Measurements from ENCODE around the gene ZBTB24. TPM values are rescaled to one million over a fixed set of nuclear protein-coding genes. Genes with fewer than 3 reads are reported as not detected.

Gene ZBTB24
- total and polyA plus RNA-seq, 2 of the 13 experiments (the other 11 are each of a cell fraction or from before 2014, with no cell fraction given), result 1.5 to 6.2 TPM

DNA sequence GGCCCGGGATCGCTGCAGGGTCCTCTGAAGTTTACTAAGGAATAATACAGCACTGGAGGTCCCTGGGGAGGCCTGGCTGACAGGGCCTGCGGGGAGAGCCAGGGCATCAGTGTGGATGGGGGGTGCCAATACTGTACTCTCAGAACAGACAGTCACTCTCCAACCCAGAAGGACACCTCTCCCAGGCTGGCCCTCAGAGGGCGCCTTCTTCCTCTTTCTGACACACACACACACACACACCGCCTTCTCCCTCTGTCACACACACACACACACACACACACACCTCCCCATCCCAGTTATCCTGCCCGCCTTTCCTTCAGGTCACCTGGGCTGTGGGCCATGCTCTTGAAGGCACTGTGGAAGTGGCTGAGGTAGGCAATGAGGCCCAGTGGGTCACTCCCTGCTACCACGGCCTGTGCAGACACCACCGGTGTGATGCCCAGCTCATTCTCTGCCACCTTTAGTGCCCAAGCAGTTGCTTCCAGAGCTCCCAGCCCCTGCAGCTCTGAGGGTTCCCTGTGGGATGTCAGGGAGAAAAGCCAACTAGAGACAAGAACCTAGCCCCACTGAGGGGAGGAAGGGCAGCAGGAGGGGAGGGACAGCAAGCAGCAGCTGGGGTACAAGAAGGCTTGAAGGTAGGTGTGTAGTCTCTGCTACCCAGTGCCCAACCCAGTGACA lies 35.0 kb downstream of the ZBTB24 start:
- DNase-seq (ENCODE audit: low spot score) (no peak), ATAC-seq (peak; percentile 46), FAIRE-seq (no peak)
- Histone ChIP-seq H3K9me3 (ENCODE audit: low read length) (no peaks in the 10 kb centered on the region), H3K4me1 (ENCODE audit: insufficient read depth, low read length) (no peaks in the 10 kb centered on the region), H3K27ac (ENCODE audit: extremely low read length, insufficient read depth, low read length) (no peak overlapping the region), H3K4me2 (ENCODE audit: low read depth, low read length) (no peak overlapping the region), H3K27me3 (ENCODE audit: control insufficient read depth in 1 of 2, insufficient read depth in 2 of 2, low read length in 2 of 2) (no peaks in the 10 kb centered on the region), H3K4me3 (replicated peaks in 1 of 3; ENCODE audit: insufficient read depth in 1 of 3, low read depth in 2 of 3, low read length in 3 of 3) (no peak overlapping the region), H2AFZ (ENCODE audit: low read length) (no peak overlapping the region), H3K9ac (ENCODE audit: insufficient read depth, low read depth, low read length) (no peak overlapping the region), H3K36me3 (replicated peaks in 1 of 2; ENCODE audit: control insufficient read depth in 1 of 2, insufficient read depth in 2 of 2, low read length in 2 of 2) (peaks cover 2 to 5% of the 10 kb centered on the region in 2 experiments; a peak in 3 of 5 replicates), H4K20me1 (ENCODE audit: insufficient read depth, low read length) (no peaks in the 10 kb centered on the region), H3K79me2 (ENCODE audit: insufficient read depth, low read length) (no peaks in the 10 kb centered on the region)
- BruUV-seq (replicated peaks), result no TSS peak
- WGBS (ENCODE audit: low lambda C conversion rate), result 96% methylated on average over 7 of the region's 8 CpGs
- TF ChIP-seq BHLHE40 (IDR thresholded peaks at IDR 0.05; ENCODE audit: low read length), result no peak
- peak; percentile 23; the same call in 1 of the 2 replicates for TF ChIP-seq POLR2G (IDR thresholded peaks at IDR 0.05; ENCODE audit: low read depth, low read length)
- no peak for TF ChIP-seq ATAD3A (CRISPR knock-in tag; IDR thresholded peaks at IDR 0.05)
- TF ChIP-seq SSRP1 (CRISPR knock-in tag; IDR thresholded peaks at IDR 0.05), result no peak
- TF ChIP-seq RFX3 (CRISPR knock-in tag; IDR thresholded peaks at IDR 0.05), result no peak
- TF ChIP-seq CTCF (CRISPR knock-in tag; IDR thresholded peaks at IDR 0.05), result peak; percentile 44
- TF ChIP-seq AGO2 (optimal IDR thresholded peaks at IDR 0.05; ENCODE audit: low read depth, low read length), result peak; percentile 41
- no peak for TF ChIP-seq CBX5 (CRISPR knock-in tag; IDR thresholded peaks at IDR 0.05; ENCODE audit: borderline replicate concordance)
- TF ChIP-seq POLR2A (IDR thresholded peaks at IDR 0.05; ENCODE audit: insufficient read depth in 1 of 2, low read depth in 2 of 2, low read length in 2 of 2), result peak in 1 of 2 experiments; percentile 41; a peak in 1 of 4 replicates
- peak; percentile 64; the same call in 1 of the 2 replicates for TF ChIP-seq ZNF3 (CRISPR knock-in tag; IDR thresholded peaks at IDR 0.05)
- TF ChIP-seq ZNF549 (CRISPR knock-in tag; IDR thresholded peaks at IDR 0.05), result no peak
- ChIA-PET POLR2A (interaction anchor here (1.3 kb wide), 1 partner anchor 64 kb away, joined by 4 read pairs; no protein-coding TSS in a partner anchor), CTCF (ENCODE audit: low intra/inter-chr PET ratio, low total read pairs) (no interaction called here)
- intact Hi-C loops (cut with micrococcal nuclease; ENCODE audit: unreplicated experiment), result no loop called here
- in situ Hi-C loops (cut with HindIII; ENCODE audit: extremely low pct_ligation_motif_present, low pct_unique_long_range_greater_than_20kb), result no loop called here
